ENCODE results near the gene NPAS3. TPM values are rescaled to one million over a fixed set of nuclear protein-coding genes. Genes with fewer than 3 reads are reported as not detected.

NPAS3 gene
- total RNA-seq, 1 donor from 2014 or later, result 2.0 TPM

- no peaks in the 10 kb centered on the region for H3K36me3 ChIP-seq (ENCODE audit: control insufficient read depth, insufficient read depth, low read length)
- DNase-seq (ENCODE audit: low read depth), result no peak
- H3K27me3 ChIP-seq (ENCODE audit: control insufficient read depth, insufficient read depth, low read length), result no peaks in the 10 kb centered on the region
- TF ChIP-seq CTCF (IDR thresholded peaks at IDR 0.05; ENCODE audit: insufficient read depth, low read length, poor library complexity, severe bottlenecking), result no peak
- no peak overlapping the region for H3K4me3 ChIP-seq (ENCODE audit: low read depth, low read length)
Observed at GRCh38 chr14:33642691-33643244, 704.1 kb downstream of the NPAS3 start.

- Histone ChIP-seq H3K27me3 (ENCODE audit: control insufficient read depth, insufficient read depth, low read length) (no peaks in the 10 kb centered on the region), H3K4me3 (ENCODE audit: low read depth, low read length) (no peak overlapping the region), H3K36me3 (ENCODE audit: control insufficient read depth, insufficient read depth, low read length) (no peaks in the 10 kb centered on the region)
- no peak for DNase-seq (ENCODE audit: low read depth)
- no peak for TF ChIP-seq CTCF (IDR thresholded peaks at IDR 0.05; ENCODE audit: insufficient read depth, low read length, poor library complexity, severe bottlenecking)
Observed at GRCh38 chr14:33643426-33644181, 704.9 kb downstream of the NPAS3 start.

- no peaks in the 10 kb centered on the region for H3K36me3 ChIP-seq (ENCODE audit: control insufficient read depth, insufficient read depth, low read length)
- no peaks in the 10 kb centered on the region for H3K27me3 ChIP-seq (ENCODE audit: control insufficient read depth, insufficient read depth, low read length)
- peak; percentile 48 for DNase-seq (ENCODE audit: low read depth)
- TF ChIP-seq CTCF (IDR thresholded peaks at IDR 0.05; ENCODE audit: insufficient read depth, low read length, poor library complexity, severe bottlenecking), result no peak
- no peak overlapping the region for H3K4me3 ChIP-seq (ENCODE audit: low read depth, low read length)
Observed at GRCh38 chr14:33646692-33647260, 708.1 kb downstream of the NPAS3 start.

GRCh38 chr14:33647385-33647786, 708.7 kb downstream of the NPAS3 start:
- no peak overlapping the region for H3K4me3 ChIP-seq (ENCODE audit: low read depth, low read length)
- no peak for TF ChIP-seq CTCF (IDR thresholded peaks at IDR 0.05; ENCODE audit: insufficient read depth, low read length, poor library complexity, severe bottlenecking)

GRCh38 chr14:33650430-33650829, 711.8 kb downstream of the NPAS3 start:
- no peaks in the 10 kb centered on the region for H3K36me3 ChIP-seq (ENCODE audit: control insufficient read depth, insufficient read depth, low read length)
- no peak for TF ChIP-seq CTCF (IDR thresholded peaks at IDR 0.05; ENCODE audit: insufficient read depth, low read length, poor library complexity, severe bottlenecking)
- no peak overlapping the region for H3K4me3 ChIP-seq (ENCODE audit: low read depth, low read length)
- no peaks in the 10 kb centered on the region for H3K27me3 ChIP-seq (ENCODE audit: control insufficient read depth, insufficient read depth, low read length)
- DNase-seq (ENCODE audit: low read depth), result no peak

More at GRCh38 chr14:33647385-33647786, 708.7 kb downstream of the NPAS3 start:
- no peaks in the 10 kb centered on the region for H3K27me3 ChIP-seq (ENCODE audit: control insufficient read depth, insufficient read depth, low read length)
- peak; percentile 95 for DNase-seq (ENCODE audit: low read depth)
- no peaks in the 10 kb centered on the region for H3K36me3 ChIP-seq (ENCODE audit: control insufficient read depth, insufficient read depth, low read length)

Measured in kidney epithelial cell (primary cell).